ENCODE results near the gene VRK2. TPM values are rescaled to one million over a fixed set of nuclear protein-coding genes. Genes with fewer than 3 reads are reported as not detected.
A peak's percentile ranks its signal among the peaks of the same experiment; 100 is the strongest.

VRK2 gene
- polyA plus RNA-seq, 1 donor from 2014 or later, result 0.45 TPM

DNA sequence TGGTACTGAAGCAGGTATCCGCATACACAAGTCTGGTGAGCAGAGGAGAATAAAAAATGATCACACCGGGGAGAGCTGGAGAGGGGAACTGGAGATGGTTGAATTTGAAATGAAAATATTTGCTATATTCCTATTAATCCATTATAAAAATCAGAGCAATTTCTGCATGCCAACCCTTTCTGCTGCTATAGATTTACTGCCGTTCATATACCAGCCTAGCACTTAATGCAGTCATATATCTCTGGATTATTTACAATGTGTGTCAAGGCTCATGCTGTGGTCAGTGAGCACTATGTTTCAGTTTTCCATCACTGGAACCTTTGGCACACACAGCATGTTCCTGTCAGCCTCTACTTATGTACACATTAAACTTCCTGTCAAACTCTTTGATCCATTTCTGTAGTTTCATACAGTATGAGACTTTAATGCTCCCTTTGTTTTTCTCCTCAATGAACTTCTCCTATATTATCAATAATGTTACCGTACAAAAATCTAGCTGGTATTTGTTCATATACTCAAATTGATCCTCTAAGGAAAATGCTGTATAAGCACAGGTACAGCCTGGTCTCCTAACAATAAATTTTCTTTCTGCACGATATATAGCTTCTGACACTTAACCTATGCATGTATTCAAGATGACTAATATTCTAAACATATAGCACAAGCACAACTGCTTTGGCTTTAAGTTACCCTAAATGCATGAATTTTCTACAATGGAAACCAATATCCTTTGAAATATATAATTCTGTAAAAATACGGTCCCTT lies 157.8 kb downstream of the VRK2 start:
- Histone ChIP-seq H3K79me2 (replicated peaks; ENCODE audit: insufficient read depth, low read length) (no peaks in the 10 kb centered on the region), H4K20me1 (ENCODE audit: insufficient read depth) (no peaks in the 10 kb centered on the region), H3F3A (ENCODE audit: insufficient read depth, low read length, poor library complexity, severe bottlenecking) (no peaks in the 10 kb centered on the region), H2AFZ (ENCODE audit: low read depth, low read length) (no peak overlapping the region), H3K27ac (ENCODE audit: low read length) (no peak overlapping the region), H3K9me2 (ENCODE audit: insufficient read depth, low read length) (no peaks in the 10 kb centered on the region), H3K27me3 (ENCODE audit: insufficient read depth, low read depth, low read length) (no peaks in the 10 kb centered on the region), H3K36me3 (ENCODE audit: insufficient read depth, low read length) (no peaks in the 10 kb centered on the region), H3K4me3 (ENCODE audit: low read length) (no peak overlapping the region), H3K9me3 (ENCODE audit: low read length) (no peaks in the 10 kb centered on the region), H3K4me2 (ENCODE audit: low read length) (no peak overlapping the region), H3K9ac (ENCODE audit: low read length) (no peak overlapping the region)
- no peak for TF ChIP-seq RAD21 (conservative IDR thresholded peaks at IDR 0.05)
- TF ChIP-seq EP300 (conservative IDR thresholded peaks at IDR 0.05; ENCODE audit: poor library complexity, severe bottlenecking), result peak; percentile 67
- TF ChIP-seq MXI1 (conservative IDR thresholded peaks at IDR 0.05; ENCODE audit: poor library complexity, severe bottlenecking), result no peak
- peak; percentile 86 for TF ChIP-seq POLR2AphosphoS5 (IDR thresholded peaks at IDR 0.05)
- no peak for TF ChIP-seq SMC3 (conservative IDR thresholded peaks at IDR 0.05; ENCODE audit: poor library complexity)

DNA sequence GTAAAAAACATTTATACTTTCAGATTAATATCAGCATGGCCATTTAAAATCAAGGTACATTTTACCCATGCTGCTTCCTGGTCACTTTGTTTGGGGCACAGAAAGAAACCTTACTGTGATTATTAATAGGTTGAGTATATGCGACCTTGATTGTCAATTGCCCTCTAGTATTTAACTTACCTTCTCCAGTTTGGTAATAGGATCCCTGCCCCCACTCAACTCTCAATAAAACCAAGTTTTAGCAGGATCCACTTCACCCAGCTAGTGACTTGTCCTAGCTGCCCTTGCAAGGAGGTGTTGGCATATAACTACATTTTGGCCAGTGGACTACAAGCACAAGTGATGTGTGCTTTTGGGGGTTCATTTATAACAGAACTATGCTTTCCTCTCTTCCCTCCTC lies 160.2 kb downstream of the VRK2 start:
- Histone ChIP-seq H3K9me3 (ENCODE audit: low read length) (no peaks in the 10 kb centered on the region), H4K20me1 (ENCODE audit: insufficient read depth) (no peaks in the 10 kb centered on the region), H3F3A (ENCODE audit: insufficient read depth, low read length, poor library complexity, severe bottlenecking) (no peaks in the 10 kb centered on the region), H3K79me2 (replicated peaks; ENCODE audit: insufficient read depth, low read length) (no peaks in the 10 kb centered on the region), H3K27me3 (ENCODE audit: insufficient read depth, low read depth, low read length) (no peaks in the 10 kb centered on the region), H3K4me2 (ENCODE audit: low read length) (no peak overlapping the region), H3K27ac (ENCODE audit: low read length) (no peak overlapping the region), H3K4me3 (ENCODE audit: low read length) (no peak overlapping the region), H2AFZ (ENCODE audit: low read depth, low read length) (no peak overlapping the region), H3K9ac (ENCODE audit: low read length) (no peak overlapping the region), H3K9me2 (ENCODE audit: insufficient read depth, low read length) (no peaks in the 10 kb centered on the region), H3K36me3 (ENCODE audit: insufficient read depth, low read length) (no peaks in the 10 kb centered on the region)
- no peak for TF ChIP-seq CTCF (IDR thresholded peaks at IDR 0.05; ENCODE audit: poor library complexity, severe bottlenecking)
- no peak for TF ChIP-seq TAF1 (IDR thresholded peaks at IDR 0.05; ENCODE audit: low read depth)
- TF ChIP-seq EZH2 (IDR thresholded peaks at IDR 0.05; ENCODE audit: borderline replicate concordance, insufficient read depth, low read length, poor library complexity, severe bottlenecking), result no peak
- TF ChIP-seq REST (IDR thresholded peaks at IDR 0.05; ENCODE audit: borderline replicate concordance), result no peak
- TF ChIP-seq POLR2AphosphoS5 (IDR thresholded peaks at IDR 0.05), result no peak
- no peak for TF ChIP-seq MXI1 (conservative IDR thresholded peaks at IDR 0.05; ENCODE audit: poor library complexity, severe bottlenecking)
- TF ChIP-seq EP300 (conservative IDR thresholded peaks at IDR 0.05; ENCODE audit: poor library complexity, severe bottlenecking), result no peak
- no peak for TF ChIP-seq SMC3 (conservative IDR thresholded peaks at IDR 0.05; ENCODE audit: poor library complexity)
- no peak for TF ChIP-seq RAD21 (conservative IDR thresholded peaks at IDR 0.05)
